ENCODE data around the gene GIPC2. TPM values are rescaled to one million over a fixed set of nuclear protein-coding genes. Genes with fewer than 3 reads are reported as not detected.

GIPC2 gene
- total and polyA plus RNA-seq, 2 donors (not counting 3 experiments of a cell fraction or from before 2014, with no cell fraction given), result 2.8 to 9.6 TPM

DNA sequence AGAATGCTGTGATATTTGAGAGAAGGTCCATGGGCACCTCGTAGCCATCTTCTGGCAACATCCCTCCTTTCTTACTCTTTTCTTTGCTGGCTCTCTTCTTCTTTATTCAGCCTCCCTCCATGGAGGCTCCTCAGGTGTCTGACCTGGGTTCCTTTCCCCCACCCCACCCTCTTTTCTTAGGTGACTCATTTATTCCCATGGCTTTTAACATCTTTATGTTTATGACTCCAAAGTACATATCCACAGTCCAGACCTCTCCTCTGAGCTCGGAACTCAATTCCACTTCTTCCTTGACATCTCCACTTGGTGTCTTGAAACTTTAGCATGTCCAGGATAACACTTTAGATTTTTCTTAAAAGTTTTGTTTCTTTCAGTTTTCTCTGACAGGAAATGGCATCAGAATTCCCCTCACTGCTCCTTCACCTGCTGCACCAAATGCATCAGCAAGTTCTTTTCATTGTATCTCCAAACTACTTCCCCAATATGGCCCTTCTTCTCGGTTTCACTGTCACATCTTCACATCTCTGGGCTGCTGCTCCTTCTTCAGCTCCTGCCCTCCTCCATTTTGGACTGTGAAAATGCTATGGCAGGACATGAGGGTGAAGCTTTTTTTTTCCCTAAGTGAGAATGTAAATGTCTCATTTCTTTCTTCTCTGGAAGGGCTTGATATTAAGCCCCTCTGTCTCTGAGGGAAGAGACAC lies 95.9 kb downstream of the GIPC2 start:
- no peaks in the 10 kb centered on the region for H3K27me3 ChIP-seq (ENCODE audit: control insufficient read depth in 2 of 2, insufficient read depth in 2 of 2, low read length in 2 of 2)
- no peak overlapping the region for H2AFZ ChIP-seq (ENCODE audit: low read depth, low read length)
- ChIA-PET CTCF (interaction anchor here (2.5 to 8.8 kb wide), 2 partner anchors 11 to 466 kb away, joined by 12 to 105 read pairs; no protein-coding TSS in a partner anchor), POLR2A (no interaction called here)
- BruUV-seq (replicated peaks), result no TSS peak
- H3K27ac ChIP-seq (ENCODE audit: insufficient read depth, low read depth, low read length), result no peak overlapping the region
- dilution Hi-C loops (cut with MboI; ENCODE audit: extremely low pct_ligation_motif_present, low sequenced_read_pairs) (no loop called here), intact Hi-C loops (cut with micrococcal nuclease) (loop anchor here (10.0 kb wide), 2 partner anchors 193 to 353 kb away; partner anchors contain the start of gene PTGFR)
- H4K20me1 ChIP-seq (replicated peaks; ENCODE audit: control insufficient read depth, extremely low read depth, insufficient read depth, low read length), result no peaks in the 10 kb centered on the region
- no peaks in the 10 kb centered on the region for H3K9me1 ChIP-seq (replicated peaks; ENCODE audit: control insufficient read depth, extremely low read depth, insufficient read depth, low read length)
- no peaks in the 10 kb centered on the region for H3K36me3 ChIP-seq (ENCODE audit: control insufficient read depth in 2 of 2, extremely low read depth in 1 of 2, insufficient read depth in 2 of 2, low read length in 2 of 2)
- no peak for TF ChIP-seq MYC (IDR thresholded peaks at IDR 0.05; ENCODE audit: low read depth, low read length)
- TF ChIP-seq, protein P1, sequence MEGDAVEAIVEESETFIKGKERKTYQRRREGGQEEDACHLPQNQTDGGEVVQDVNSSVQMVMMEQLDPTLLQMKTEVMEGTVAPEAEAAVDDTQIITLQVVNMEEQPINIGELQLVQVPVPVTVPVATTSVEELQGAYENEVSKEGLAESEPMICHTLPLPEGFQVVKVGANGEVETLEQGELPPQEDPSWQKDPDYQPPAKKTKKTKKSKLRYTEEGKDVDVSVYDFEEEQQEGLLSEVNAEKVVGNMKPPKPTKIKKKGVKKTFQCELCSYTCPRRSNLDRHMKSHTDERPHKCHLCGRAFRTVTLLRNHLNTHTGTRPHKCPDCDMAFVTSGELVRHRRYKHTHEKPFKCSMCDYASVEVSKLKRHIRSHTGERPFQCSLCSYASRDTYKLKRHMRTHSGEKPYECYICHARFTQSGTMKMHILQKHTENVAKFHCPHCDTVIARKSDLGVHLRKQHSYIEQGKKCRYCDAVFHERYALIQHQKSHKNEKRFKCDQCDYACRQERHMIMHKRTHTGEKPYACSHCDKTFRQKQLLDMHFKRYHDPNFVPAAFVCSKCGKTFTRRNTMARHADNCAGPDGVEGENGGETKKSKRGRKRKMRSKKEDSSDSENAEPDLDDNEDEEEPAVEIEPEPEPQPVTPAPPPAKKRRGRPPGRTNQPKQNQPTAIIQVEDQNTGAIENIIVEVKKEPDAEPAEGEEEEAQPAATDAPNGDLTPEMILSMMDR (IDR thresholded peaks at IDR 0.05; ENCODE audit: extremely low read depth in 1 of 2, insufficient read depth in 1 of 2, low read depth in 1 of 2, low read length in 2 of 2), result no peak
- TF ChIP-seq POLR2A (IDR thresholded peaks at IDR 0.05; ENCODE audit: low read depth, low read length), result no peak
- TF ChIP-seq FOS (IDR thresholded peaks at IDR 0.05; ENCODE audit: borderline replicate concordance, insufficient read depth, low read length), result no peak
- TF ChIP-seq JUN (IDR thresholded peaks at IDR 0.05; ENCODE audit: borderline replicate concordance, insufficient read depth, insufficient read length, low read depth), result no peak
- TF ChIP-seq GATA2 (IDR thresholded peaks at IDR 0.05; ENCODE audit: insufficient read depth, insufficient read length, low read depth, low read length), result no peak
- no peak for TF ChIP-seq POLR2AphosphoS5 (IDR thresholded peaks at IDR 0.05; ENCODE audit: insufficient read depth, low read depth, low read length)
- TF ChIP-seq EZH2 (IDR thresholded peaks at IDR 0.05; ENCODE audit: borderline replicate concordance, low read depth, low read length, severe bottlenecking), result no peak
- TF ChIP-seq, protein P2, sequence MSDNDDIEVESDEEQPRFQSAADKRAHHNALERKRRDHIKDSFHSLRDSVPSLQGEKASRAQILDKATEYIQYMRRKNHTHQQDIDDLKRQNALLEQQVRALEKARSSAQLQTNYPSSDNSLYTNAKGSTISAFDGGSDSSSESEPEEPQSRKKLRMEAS (IDR thresholded peaks at IDR 0.05; ENCODE audit: insufficient read depth, insufficient read length), result no peak
- DNase-seq (ENCODE audit: low read depth, low spot score) (no peak), FAIRE-seq (no peak)
- H3K4me1 ChIP-seq (ENCODE audit: control insufficient read depth, extremely low read depth, insufficient read depth, low read length), result no peaks in the 10 kb centered on the region
- H3K4me2 ChIP-seq (ENCODE audit: insufficient read depth, low read length), result no peak overlapping the region
- no peaks in the 10 kb centered on the region for H3K79me2 ChIP-seq (ENCODE audit: control insufficient read depth, insufficient read depth, low read length)
- H3K9ac ChIP-seq (replicated peaks; ENCODE audit: extremely low read depth, insufficient read depth, low read length), result no peak overlapping the region
- no peaks in the 10 kb centered on the region for H3K9me3 ChIP-seq (replicated peaks; ENCODE audit: control insufficient read depth, insufficient read depth, low read length)
- no peak overlapping the region for H3K4me3 ChIP-seq (replicated peaks in 1 of 3; ENCODE audit: insufficient read depth in 1 of 3, low read depth in 1 of 3, low read length in 3 of 3)
